GM19351 (cell line): ENCODE results near the gene BCL2.
A peak's percentile ranks its signal among the peaks of the same experiment; 100 is the strongest.

Experiments used
- ATAC-seq: cut with Tn5 transposase; IDR thresholded peaks from one replicate; pipeline ENCODE4 v1.9.1; 2021; ENCODE audit warnings: mild to moderate bottlenecking, moderate library complexity; ENCODE audit not compliant: unreplicated experiment

The BCL2 gene

GRCh38 chr18:63311118-63312018 lies 8.2 kb downstream of the BCL2 start:
- ATAC-seq: peak; percentile 69

GRCh38 chr18:63309422-63309821 lies 10.1 kb downstream of the BCL2 start:
- ATAC-seq: no peak

GRCh38 chr18:63307551-63308200 lies 11.9 kb downstream of the BCL2 start:
- no peak for ATAC-seq

- no peak for ATAC-seq
Measured at GRCh38 chr18:63306819-63307550, 12.6 kb downstream of the BCL2 start.

GRCh38 chr18:63306249-63306648 lies 13.3 kb downstream of the BCL2 start:
- no peak for ATAC-seq

- no peak for ATAC-seq
Measured at GRCh38 chr18:63303547-63303946, 16.0 kb downstream of the BCL2 start.

GRCh38 chr18:63302636-63303405 lies 16.7 kb downstream of the BCL2 start:
- ATAC-seq: no peak

GRCh38 chr18:63302220-63302619 lies 17.3 kb downstream of the BCL2 start:
- no peak for ATAC-seq

GRCh38 chr18:63301434-63301833 lies 18.1 kb downstream of the BCL2 start:
- no peak for ATAC-seq

GRCh38 chr18:63299837-63300745 lies 19.5 kb downstream of the BCL2 start:
- ATAC-seq: peak; percentile 85

- ATAC-seq: no peak
Measured at GRCh38 chr18:63298400-63299365, 20.9 kb downstream of the BCL2 start.

GRCh38 chr18:63297687-63298399 lies 21.7 kb downstream of the BCL2 start:
- no peak for ATAC-seq

GRCh38 chr18:63293935-63294334 lies 25.6 kb downstream of the BCL2 start:
- ATAC-seq: no peak

GRCh38 chr18:63292831-63293683 lies 26.5 kb downstream of the BCL2 start:
- ATAC-seq: peak; percentile 67

- no peak for ATAC-seq
Measured at GRCh38 chr18:63291278-63291677, 28.3 kb downstream of the BCL2 start.

- no peak for ATAC-seq
Measured at GRCh38 chr18:63290821-63291200, 28.8 kb downstream of the BCL2 start.

GRCh38 chr18:63290166-63290820 lies 29.3 kb downstream of the BCL2 start:
- ATAC-seq: no peak
